GM19438 (cell line): Measurements from ENCODE around the gene ACKR3.

Experiments
- ATAC-seq: cut with Tn5 transposase; IDR thresholded peaks from one replicate; pipeline ENCODE4 v1.9.1; 2021; ENCODE audit warnings: low read depth; ENCODE audit not compliant: unreplicated experiment

ACKR3 gene

DNA sequence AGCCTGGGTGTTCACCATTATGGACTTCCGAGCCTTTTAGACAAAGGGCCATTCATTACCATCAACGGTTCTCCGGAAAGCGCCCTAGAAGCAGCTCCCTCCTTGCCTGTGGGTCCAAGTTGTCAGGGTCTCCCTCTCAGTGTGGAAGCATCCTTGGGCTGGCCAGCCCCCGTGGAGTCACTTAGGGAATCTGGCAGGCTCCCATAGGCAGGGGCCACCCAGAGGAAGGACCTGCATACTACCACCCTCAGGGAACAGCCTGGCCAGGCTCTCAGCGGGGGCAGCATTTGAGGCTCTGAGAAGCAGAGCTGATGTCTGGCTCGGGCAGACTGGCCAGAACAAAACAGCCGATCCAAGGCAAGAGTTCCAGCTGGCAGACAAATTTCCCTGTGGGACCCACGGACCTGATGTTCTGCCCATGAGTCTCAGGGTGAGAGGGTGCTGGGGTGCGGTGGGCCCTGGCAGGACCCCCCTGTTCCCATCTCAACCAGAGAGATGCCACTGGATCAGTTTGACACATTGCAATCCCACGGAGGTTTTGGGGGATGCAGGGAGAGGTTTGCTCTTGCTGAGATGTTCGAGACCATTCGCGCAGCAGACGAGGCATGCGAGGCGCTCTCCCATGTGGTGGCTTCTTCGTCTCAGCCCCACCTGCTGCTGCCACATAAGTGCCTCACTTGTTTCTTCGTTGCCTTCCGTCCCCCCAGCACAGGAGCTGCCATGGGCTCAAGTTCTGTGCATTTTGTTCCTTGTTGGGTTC lies 56.9 kb downstream of the ACKR3 start:
- no peak for ATAC-seq

DNA sequence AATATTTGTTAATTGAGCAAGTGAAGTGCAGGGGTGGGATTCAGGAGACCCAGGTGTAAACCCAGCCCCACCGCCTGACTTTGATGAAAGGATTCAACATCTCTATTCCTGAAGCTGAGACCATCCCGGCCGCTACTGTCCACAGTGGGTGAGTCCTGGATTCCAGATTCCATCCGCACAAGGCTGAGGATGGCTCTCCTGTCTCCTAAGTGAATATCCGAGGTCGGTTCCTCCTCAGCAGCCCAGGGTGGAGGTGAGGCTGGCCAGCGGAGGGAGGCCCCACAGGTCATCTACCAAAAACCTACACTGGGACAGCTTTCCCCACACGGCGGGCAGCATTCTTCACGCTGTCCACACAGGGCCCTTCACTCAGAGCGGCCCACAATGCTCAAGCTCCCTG lies 57.6 kb downstream of the ACKR3 start:
- no peak for ATAC-seq

DNA sequence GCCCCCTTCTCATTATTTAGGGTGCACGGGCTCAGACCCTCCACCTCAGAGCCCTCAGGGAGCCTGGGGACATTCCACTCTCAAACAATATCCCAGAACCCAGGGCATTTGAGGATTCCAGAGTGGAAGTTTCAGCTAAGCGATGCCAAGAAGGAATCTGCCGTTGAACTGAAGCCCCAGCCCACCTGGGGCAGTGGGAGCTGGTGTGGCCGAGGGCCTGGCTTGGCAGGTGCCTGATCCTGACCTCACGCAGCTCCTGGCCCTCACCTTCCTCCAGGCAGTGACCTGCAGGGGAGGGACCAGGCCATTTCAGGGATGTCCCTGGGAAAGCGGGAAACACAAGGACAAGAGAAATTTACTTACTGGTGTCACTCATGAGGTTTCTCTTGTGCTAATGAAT lies 58.2 kb downstream of the ACKR3 start:
- no peak for ATAC-seq

DNA sequence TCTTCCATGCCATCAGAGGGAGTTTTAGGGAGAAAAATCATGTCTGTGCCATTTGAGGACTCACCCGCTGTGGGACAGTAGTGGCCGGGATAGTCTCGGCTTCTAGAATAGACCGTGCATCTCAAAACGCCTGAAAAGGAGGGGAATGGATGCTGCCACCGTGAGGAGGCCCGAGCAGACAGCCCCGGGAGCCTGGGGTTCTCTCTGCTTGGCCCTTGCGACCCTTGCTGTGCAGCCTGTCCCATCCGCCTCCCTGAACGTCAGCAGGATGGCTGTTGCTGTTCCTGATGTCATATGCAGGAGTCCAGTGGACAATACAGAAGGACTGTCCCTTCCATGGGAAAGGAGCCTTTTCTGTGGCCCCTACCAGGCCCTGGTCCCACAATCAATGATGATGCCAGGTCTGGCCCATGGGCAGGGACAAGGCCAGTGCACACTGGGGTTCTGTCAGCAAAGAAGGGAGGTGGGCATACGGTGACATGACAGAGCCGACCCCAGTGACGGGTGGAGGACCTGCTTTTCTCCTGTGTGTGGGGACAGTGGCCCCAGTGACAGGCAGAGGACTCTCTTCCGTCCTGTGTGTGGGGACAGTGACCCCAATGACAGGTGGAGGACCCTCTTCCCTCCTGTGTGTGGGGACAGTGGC lies 58.8 kb downstream of the ACKR3 start:
- ATAC-seq: no peak

DNA sequence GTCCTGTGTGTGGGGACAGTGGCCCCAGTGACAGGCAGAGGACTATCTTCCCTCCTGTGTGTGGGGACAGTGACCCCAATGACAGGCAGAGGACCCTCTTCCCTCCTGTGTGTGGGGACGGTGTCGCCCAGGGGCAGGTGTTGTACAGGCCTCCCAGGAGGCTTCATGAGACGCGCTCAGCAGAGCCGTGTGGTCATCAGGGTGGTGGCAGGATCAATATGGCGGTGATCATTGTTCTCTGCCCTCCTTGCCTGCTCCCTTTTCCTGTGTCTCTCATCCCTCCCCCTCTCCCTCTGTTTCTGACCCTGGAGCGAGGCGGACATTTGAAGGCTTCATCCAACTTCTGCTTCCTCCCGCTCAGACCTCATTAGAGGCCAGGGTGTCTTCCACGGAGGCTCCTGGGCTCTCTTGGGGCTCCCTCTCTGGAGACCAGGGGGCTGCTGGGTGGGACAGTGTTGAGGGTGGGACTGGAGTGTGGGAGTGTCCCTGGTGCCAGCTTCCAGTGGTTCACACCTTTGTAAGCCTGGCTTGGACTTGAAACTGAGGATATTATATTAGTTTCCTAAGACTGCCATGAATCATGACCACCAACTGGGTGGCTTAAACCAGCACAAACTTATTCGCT lies 59.5 kb downstream of the ACKR3 start:
- no peak for ATAC-seq

DNA sequence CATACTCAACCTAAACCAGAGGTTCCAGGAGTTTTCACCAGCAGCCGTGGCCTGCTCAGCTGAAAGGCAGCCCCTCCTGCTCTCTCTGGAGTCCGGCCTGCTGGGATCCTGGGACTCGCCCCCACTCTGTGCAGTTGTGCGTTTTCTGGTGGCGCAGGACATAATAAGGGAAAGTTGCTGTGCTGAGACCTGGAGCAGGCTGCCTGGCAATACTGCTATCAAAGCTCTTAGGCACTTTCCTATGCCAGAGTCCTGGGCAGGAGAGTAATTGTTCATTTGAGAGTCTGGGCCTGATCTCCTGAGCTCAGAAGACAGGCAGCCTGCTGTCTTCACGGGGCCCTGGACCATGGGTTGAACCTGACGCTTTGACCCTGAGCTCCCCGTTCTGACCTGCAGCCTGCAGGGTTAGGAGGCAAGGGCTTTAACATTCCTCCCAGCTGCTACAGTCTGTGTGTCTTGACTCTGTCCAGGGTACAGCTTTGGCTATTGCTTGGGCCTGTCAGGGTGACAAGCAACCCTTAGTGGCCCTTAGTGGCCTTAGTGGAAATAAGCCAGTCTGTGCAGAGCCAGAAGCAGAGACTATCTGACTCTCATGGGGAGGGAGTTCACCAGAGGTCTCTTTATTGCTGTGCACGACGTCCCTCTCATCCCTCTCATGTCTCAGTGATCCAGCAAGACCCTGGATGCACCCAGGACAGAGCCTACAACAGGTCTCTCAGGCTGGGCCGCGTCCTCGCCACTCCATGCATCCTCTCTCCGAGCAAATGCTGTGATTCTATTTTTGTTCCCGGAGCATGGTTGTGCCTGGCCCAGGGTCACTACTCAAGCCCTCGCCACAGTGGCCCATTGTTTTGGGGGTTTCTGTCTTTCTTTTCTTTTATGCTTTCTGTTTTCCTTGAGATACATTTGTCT lies 60.6 kb downstream of the ACKR3 start:
- ATAC-seq: no peak

DNA sequence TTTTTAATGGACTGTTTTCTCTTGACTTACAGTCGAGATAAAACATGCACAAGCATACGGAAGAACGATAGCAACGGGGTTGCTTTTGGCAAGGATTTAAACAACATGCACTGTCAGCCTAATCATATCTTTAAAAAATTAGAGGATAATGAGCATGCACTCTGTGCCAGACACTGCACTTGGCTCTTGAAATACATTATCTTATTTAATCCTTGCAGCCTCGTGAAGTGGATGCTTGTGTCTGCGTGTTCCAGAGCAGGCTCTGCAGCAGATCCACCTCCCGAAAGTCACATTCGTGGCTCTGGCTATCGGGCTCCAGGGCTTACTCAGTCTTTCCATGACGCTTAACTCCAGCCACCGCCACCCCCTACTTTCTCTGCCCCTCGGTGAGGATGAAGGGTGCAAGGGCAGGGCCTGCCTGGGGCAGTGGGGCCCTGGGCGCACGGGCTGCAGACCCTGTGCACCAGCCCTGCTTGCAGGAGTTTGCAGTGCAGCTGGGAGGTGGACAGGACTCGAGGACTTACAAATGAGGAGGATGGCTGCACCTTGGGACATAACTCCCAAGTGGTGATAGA lies 61.7 kb downstream of the ACKR3 start:
- no peak for ATAC-seq

DNA sequence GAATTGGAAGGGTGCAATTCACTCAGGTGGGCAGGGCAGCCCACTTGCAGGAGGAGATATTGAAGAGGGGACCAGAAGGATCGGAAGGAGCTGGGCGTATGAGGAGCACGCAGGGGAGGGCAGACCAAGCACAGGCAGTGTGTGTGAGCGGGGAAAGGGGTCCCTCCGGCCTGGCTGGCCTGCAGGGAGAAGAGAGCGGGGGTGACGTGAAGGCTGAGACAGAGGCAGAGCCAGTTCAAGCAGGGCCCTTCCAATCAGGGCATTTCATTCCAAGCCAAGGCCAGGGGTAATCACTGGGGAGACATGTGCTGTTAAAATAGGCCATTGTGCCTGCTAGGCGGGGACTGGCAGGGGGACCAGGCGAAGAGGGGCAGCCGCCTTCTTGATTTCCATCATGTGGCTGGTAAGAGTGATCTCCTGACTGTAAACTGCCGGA lies 62.2 kb downstream of the ACKR3 start:
- no peak for ATAC-seq
